GM12801 (cell line): ENCODE data around the gene USP36.

Source experiments
- CTCF ChIP-seq: IDR thresholded peaks from one replicate; pipeline ENCODE4 v1.5.1; 2011; ENCODE audit warnings: control low read depth; ENCODE audit not compliant: insufficient read length; ENCODE audit errors: extremely low read depth

The USP36 gene

GRCh38 chr17:78795861-78796516, 44.6 kb downstream of the USP36 start:
- no peak for TF ChIP-seq CTCF

DNA sequence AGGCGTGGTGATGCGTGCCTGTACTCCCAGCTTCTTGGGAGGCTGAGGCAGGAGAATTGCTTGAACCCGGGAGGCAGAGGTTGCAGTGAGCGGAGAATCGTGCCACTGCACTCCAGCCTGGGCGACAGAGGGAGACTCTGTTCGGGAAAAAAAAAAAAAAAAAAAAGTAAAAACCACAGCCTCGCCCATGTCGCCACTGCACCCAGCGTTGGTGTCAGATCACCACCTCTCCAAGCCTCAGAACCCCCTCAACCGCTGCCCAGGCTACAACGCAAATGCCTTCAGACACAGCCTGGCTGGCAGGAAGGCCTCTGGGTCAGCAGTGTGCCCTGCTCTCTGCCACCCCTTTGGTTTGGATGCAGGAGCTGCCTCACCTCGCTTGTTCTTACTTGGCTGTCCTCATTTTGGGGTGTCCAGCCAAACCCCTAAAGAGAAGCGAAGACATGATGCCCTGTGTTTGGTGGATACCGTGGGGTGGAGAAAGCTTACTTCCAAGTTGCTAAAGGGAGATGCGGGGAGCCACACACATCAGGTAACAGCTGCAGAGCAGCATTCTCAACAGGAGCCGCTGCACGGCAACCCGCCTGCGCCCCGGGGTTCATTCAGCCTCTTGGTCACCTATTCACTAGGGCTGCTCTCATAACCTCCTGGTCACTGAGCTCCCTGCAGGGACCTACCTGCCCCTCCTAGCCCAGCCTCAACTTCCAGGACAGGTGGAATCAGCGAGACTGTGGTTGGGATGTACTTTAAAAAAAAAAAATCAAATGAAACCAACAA, 45.6 kb downstream of the USP36 start:
- no peak for TF ChIP-seq CTCF

DNA sequence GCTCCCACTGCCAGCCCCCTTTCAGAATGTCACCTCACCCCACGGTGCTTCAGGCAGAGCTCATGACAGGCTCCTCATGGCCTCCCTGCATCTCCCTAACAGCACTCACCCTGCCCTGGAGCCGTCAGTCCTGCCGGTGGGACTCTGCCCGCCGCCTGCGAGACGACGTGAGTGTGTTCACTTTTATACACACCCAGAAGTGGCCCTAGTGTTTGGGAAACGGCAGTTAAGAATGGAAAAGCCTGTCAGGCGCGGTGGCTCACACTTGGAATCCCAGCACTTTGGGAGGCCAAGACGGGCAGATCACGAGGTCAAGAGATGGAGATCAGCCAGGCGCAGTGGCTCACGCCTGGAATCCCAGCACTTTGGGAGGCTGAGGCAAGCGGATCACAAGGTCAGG, 46.2 kb downstream of the USP36 start:
- no peak for TF ChIP-seq CTCF

GRCh38 chr17:78793968-78794367, 46.6 kb downstream of the USP36 start:
- TF ChIP-seq CTCF: no peak

GRCh38 chr17:78793415-78793814, 47.2 kb downstream of the USP36 start:
- TF ChIP-seq CTCF: no peak

DNA sequence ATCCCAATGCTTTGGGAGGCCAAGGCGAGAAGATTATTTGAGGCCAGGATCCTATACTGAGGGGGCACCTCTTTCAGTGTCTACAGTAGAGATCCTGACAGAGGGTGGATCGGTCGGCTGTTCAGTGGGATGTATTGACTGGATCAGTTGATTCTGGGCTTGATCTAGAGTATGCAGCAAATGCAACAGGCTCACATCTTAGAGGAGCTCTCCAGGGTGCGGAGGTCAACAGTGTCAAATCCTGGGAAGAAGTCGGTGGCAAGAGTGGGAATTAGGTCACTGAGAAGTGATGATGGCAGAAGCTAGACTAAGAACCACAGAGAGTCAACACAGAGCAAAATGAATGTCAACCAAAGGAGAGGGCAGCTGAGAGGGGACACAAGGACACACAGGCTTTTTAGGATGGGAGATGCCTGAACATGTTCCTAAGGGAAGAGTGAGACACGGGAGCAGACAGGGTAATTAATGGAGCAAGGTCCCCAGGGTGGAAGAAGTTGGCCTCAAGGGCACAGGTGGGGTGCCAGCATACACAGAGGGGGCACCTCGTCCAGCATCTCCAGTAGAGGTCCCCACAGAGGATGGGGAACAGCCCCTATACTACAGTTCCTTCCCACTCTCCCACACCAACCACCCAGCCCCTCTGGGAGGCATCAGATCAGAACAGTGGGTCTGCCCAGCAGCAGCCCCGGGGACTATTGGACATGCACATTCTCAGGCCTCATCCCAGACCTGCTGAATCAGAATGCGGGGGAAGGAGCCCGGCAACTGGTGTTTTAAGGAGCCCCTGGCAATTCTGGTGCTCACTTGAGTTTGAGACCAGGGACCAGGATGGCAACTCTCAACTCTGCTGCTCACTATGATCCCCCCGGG, 48.5 kb downstream of the USP36 start:
- no peak for TF ChIP-seq CTCF

GRCh38 chr17:78790552-78790951, 50.1 kb downstream of the USP36 start:
- TF ChIP-seq CTCF: no peak
